Ectodermal cell (in vitro differentiated cells): ENCODE results near the gene DPY19L2.
"Not testable (repeated sequence)": the region's sequence is repeated elsewhere in the genome, so short reads cannot be mapped to it uniquely, and the experiment has no call there.

ENCODE experiments used
- H3K27ac ChIP-seq: 2 replicates; pipeline ENCODE4 v1.7.0; 2013; ENCODE audit warnings: mild to moderate bottlenecking, low read depth, low read length; ENCODE audit not compliant: insufficient read depth, poor library complexity, severe bottlenecking
- H3K27me3 ChIP-seq: 2 replicates; pipeline ENCODE4 v1.7.0; 2013; ENCODE audit warnings: mild to moderate bottlenecking, low read length; ENCODE audit not compliant: insufficient read depth, control insufficient read depth, poor library complexity, severe bottlenecking
- H3K36me3 ChIP-seq: one replicate; pipeline ENCODE4 v1.7.0; 2013; ENCODE audit warnings: low read length; ENCODE audit not compliant: control insufficient read depth, insufficient read depth
- H3K4me1 ChIP-seq: one replicate; pipeline ENCODE4 v1.7.0; 2013; ENCODE audit warnings: low read length; ENCODE audit not compliant: control insufficient read depth, insufficient read depth
- H3K4me3 ChIP-seq: 2 replicates; pipeline ENCODE4 v1.7.0; 2013; ENCODE audit warnings: low read depth, low read length, control low read depth; ENCODE audit not compliant: insufficient read depth
- H3K9me3 ChIP-seq: 2 replicates; pipeline ENCODE4 v1.7.0; 2013; ENCODE audit warnings: mild to moderate bottlenecking, low read length, moderate library complexity; ENCODE audit not compliant: control insufficient read depth
- WGBS, 2 experiments: methylation state at CpG; one replicate each; pipeline ENCODE4 v1.1.7; 2013; ENCODE audit warnings: missing lambda C conversion rate in 2 of 2; 5-methylcytosine and 5-hydroxymethylcytosine counted together

DPY19L2 gene

DNA sequence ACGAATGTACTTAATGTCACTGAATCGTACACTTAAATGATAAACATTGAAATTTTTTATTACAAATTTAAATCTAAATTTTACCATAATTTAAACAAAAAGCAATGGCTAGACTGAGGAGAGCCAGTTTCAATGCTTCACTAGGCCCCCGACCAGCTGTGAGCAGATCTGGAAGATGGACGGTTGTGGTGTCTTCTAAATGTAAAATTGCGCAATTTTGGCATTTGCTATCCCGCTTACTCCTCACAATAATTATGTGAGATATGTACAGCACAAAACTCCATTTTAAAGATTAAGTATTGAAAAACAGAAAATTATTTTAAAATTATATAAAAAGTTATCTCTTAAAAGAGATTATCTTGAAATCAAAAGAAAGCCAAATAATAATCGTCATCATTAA is 5.3 kb downstream of the DPY19L2 start:
- not testable (repeated sequence) for H3K9me3 ChIP-seq, H3K4me1 ChIP-seq, H3K27me3 ChIP-seq, H3K27ac ChIP-seq, H3K4me3 ChIP-seq, H3K36me3 ChIP-seq
- WGBS, 2 experiments = 93 to 94% methylated on average over 3 of the region's 7 CpGs

DNA sequence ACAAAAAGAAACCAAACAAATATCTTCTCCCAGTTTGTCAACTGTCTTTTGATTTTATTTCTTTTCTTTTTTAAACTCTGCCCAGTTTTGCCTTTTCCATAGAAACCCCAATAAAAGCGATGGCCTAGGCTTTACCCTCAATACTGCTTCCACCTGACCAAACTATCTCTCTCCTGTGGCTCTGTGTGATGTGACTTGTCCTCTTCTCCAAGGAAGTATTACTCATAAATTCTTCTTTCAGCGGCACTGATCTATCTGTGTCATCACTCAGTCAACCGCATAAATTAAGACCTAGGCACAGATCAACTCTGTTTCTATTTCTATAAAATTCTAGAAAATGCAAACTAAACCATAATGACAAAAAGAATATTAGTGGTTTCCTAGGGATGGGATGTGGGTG is 9.8 kb downstream of the DPY19L2 start:
- H3K36me3 ChIP-seq, H3K27ac ChIP-seq, H3K9me3 ChIP-seq, H3K27me3 ChIP-seq, H3K4me3 ChIP-seq, H3K4me1 ChIP-seq: not testable (repeated sequence)
- WGBS, 2 experiments = 71 to 87% methylated on average over 3 of the region's 3 CpGs

GRCh38 chr12:63656407-63656806 is 11.9 kb downstream of the DPY19L2 start:
- H3K9me3 ChIP-seq, H3K4me3 ChIP-seq, H3K27ac ChIP-seq, H3K27me3 ChIP-seq, H3K36me3 ChIP-seq, H3K4me1 ChIP-seq: not testable (repeated sequence)
- no CpG with 5 or more reads among the region's 2 CpGs for WGBS, 2 experiments

- not testable (repeated sequence) for H3K9me3 ChIP-seq, H3K27me3 ChIP-seq, H3K36me3 ChIP-seq, H3K27ac ChIP-seq, H3K4me1 ChIP-seq, H3K4me3 ChIP-seq
- WGBS, 2 experiments = 72 to 79% methylated on average over 3 of the region's 5 CpGs
These were observed 12.6 kb downstream of the DPY19L2 start for GRCh38 chr12:63655543-63656257.

GRCh38 chr12:63654481-63654880 is 13.8 kb downstream of the DPY19L2 start:
- H3K4me3 ChIP-seq, H3K4me1 ChIP-seq, H3K9me3 ChIP-seq, H3K27ac ChIP-seq, H3K36me3 ChIP-seq, H3K27me3 ChIP-seq: not testable (repeated sequence)
- 100% methylated on average over 1 of the region's 5 CpGs; no CpG with 5 or more reads in 1 of the 2 experiments for WGBS, 2 experiments

GRCh38 chr12:63649517-63649916 is 18.8 kb downstream of the DPY19L2 start:
- H3K4me3 ChIP-seq, H3K27me3 ChIP-seq, H3K4me1 ChIP-seq, H3K9me3 ChIP-seq, H3K27ac ChIP-seq, H3K36me3 ChIP-seq: not testable (repeated sequence)
- 88 to 100% methylated on average over 1 of the region's 1 CpG for WGBS, 2 experiments

GRCh38 chr12:63643381-63644140 is 24.7 kb downstream of the DPY19L2 start:
- H3K27ac ChIP-seq, H3K9me3 ChIP-seq, H3K4me3 ChIP-seq, H3K4me1 ChIP-seq, H3K27me3 ChIP-seq, H3K36me3 ChIP-seq: not testable (repeated sequence)
- 86 to 89% methylated on average over 4 of the region's 5 CpGs for WGBS, 2 experiments

DNA sequence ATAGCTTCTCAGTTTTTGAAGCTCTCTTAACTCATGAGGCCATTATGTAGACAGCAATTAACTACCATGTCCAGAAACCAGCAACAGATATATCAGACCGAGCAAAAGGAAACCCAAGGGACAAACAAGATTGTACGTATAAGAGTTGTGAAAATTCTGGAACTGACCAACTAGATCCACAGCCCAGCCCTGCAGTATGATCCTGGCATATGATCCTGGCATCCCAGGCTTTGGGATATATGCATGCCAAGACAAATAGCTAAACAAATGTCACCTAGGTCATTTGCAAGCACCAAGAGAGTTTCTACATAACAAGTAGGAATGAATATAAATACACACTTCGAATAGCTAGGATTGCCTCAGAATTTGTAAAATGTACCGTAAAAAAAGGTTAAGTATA is 44.0 kb downstream of the DPY19L2 start:
- H3K27ac ChIP-seq, H3K4me3 ChIP-seq, H3K4me1 ChIP-seq, H3K9me3 ChIP-seq, H3K36me3 ChIP-seq, H3K27me3 ChIP-seq: not testable (repeated sequence)
- 91 to 98% methylated on average over 2 to 4 of the region's 4 CpGs for WGBS, 2 experiments

DNA sequence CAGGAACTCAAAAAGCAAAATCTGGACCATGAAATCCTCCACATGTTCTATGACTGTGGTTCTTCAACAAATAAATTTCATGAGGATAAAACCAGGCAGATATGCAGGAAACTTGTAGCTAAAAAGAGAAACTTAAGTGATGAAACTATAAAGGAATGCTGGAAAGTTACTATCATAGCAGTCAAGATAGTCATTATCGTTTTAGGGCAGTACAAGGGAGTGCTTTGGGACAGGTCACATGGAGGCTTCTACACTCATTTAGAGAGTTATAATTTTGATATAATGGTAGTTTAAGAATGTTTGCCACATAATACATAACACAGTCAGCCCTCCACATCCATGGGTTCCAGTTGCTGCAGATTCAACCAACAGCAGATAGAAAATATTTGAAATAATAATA is 52.7 kb downstream of the DPY19L2 start:
- H3K36me3 ChIP-seq, H3K27me3 ChIP-seq, H3K4me1 ChIP-seq, H3K4me3 ChIP-seq, H3K27ac ChIP-seq, H3K9me3 ChIP-seq: not testable (repeated sequence)
- WGBS, 2 experiments = no CpG with 5 or more reads among the region's 1 CpG

- WGBS, 2 experiments = no CpG with 5 or more reads among the region's 2 CpGs
- not testable (repeated sequence) for H3K27me3 ChIP-seq
These were observed 57.0 kb downstream of the DPY19L2 start for GRCh38 chr12:63611285-63611684.

More at GRCh38 chr12:63611285-63611684, 57.0 kb downstream of the DPY19L2 start:
- H3K4me1 ChIP-seq, H3K36me3 ChIP-seq, H3K27ac ChIP-seq, H3K4me3 ChIP-seq, H3K9me3 ChIP-seq: not testable (repeated sequence)
